Prostate gland (tissue), 2 donors: ENCODE data around the gene PRRC2A.

Source experiments
- CTCF ChIP-seq, 4 experiments: fragments of 200-600 bp in 2 of 4; fragments of 450-650 bp in 2 of 4; sonication (generic) in 2 of 4; IDR thresholded peaks; 1 replicate in 3 of 4; 2 replicates in 1 of 4; pipeline ENCODE4 v1.5.1; 2016 to 2019; ENCODE audit warnings: antibody characterized with exemption in 4 of 4, mild to moderate bottlenecking in 2 of 4, moderate library complexity in 2 of 4
- POLR2AphosphoS5 ChIP-seq: sonication (generic); formaldehyde crosslinking; IDR thresholded peaks from one replicate; pipeline ENCODE4 v1.6.1; 2017; ENCODE audit warnings: antibody characterized with exemption

GRCh38 chr6:31634131-31634530 is 13.6 kb downstream of the PRRC2A start:
- TF ChIP-seq CTCF (IDR thresholded peaks at IDR 0.05) (no peak), POLR2AphosphoS5 (no peak)
